CD4-positive, alpha-beta T cell treated with Interleukin-4 for 1 hour (primary cell): Measurements from ENCODE around the gene CARM1.
"Not testable (repeated sequence)": the region's sequence is repeated elsewhere in the genome, so short reads cannot be mapped to it uniquely, and the experiment has no call there.

Source experiments
- DNase-seq, 2 donors: peaks; one replicate each; pipeline ENCODE4 v3.0.0-alpha.2; 2020 to 2022

The CARM1 gene

GRCh38 chr19:10848230-10848856, 23.0 kb upstream of the CARM1 start, which contains the start of gene C19orf38:
Gene C19orf38, plus strand, starts transcription at chr19:10848415. Its CDS starts 94 bp downstream, at chr19:10848509.
- DNase-seq, result peak in 1 of 2 donors; percentile 49

DNA sequence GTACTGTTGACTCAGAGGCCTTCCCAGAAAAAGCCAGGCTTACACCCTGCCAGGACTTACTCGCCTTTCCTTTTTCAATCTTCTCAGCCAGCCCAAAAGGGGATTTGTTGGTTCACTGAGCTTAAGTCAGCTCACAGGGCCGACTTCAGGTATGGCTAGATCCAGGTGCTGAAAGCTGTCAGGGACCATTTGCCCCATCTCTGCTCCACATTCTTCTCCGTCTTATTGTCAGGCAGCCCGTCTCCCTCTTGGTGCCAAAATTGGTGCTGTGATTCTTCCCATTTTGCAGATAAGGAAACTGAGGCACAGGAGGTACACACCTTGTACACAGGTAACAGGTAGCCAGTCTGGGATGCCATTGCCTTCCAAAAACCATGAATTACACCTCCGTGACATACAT, 20.7 kb upstream of the CARM1 start:
- no peak for DNase-seq

- no peak for DNase-seq
Observed at GRCh38 chr19:10852098-10852800, 19.1 kb upstream of the CARM1 start.

DNA sequence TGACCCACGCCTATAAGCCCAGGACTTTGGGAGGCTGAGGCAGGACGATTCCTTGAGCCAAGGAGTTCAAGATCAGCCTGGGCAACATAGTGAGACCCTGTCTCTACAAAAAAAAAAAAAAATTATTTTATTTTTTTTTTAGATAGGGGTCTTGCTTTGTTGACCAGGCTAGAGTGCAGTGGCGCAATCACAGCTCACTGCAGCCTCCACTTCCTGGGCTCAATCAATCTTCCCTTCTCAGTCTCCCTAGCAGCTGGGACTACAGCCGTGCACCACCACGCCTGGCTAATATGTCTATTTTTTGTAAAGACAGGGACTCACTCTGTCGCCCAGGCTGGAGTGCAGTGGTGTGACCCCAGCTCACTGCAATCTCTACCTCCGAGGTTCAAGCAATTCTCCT, 18.4 kb upstream of the CARM1 start:
- no peak for DNase-seq

DNA sequence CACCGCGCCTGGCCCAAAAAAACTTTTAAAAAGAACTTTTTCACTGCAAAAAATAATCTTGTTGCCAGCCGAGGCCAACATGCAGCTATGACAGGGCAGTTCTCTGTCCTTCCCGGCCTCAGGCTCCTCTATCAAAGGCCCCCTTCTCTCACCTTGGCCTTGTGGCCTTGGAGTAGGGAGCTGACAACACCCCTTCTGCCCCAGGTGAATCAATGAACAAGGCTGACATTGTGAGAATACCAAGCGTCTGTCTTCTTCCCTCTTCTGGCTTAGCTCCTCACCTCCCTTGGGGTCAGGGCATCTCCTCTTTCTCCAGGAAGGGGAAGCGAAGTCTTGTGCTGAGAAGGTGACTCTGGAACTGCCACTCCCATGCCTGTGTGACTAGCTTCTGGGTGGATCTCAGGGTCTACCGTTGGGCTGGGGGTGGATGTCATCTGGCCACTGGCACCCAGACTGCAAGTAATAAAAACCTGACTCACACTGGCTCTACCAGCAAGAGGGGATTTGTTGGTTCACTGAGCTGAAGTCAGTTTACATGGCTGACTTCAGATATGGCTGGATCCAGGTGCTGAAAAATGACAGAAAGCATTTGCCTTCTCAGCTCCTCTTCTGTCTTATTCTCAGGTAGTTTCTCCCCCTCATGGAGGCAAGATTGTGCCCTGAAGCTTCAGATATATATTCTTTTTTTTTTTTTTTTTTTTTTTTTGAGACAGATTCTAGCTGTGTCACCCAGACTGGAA, 16.8 kb upstream of the CARM1 start:
- no peak for DNase-seq

DNA sequence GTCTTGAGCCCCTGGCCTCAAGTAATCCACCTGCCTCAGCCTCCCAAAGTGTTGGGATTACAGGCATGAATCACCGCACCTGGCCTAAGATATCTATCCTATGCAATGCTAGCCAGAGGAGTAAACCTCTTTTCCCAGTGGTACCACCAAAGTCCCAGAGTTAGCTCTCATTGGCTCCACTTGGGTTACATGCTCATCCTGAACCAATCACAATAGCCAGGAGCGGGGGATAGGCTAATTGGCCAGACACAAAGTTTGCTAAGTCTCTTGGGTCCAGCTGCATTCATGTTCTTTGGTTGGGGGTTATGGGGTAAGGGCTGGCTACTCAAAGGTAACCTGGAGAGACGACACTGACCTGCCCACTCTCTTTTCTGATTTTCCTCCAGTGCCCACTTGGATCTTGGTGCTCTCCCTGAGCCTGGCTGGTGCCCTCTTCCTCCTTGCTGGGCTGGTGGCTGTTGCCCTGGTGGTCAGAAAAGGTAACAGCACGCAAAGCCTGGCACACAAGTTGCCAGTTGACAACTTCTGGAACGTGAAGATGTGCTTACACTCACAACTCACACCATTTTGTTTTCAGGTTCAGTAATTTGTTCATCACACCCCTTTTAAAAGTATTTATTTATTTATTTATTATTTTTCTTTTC, 15.4 kb upstream of the CARM1 start:
- DNase-seq, result peak; percentile 28 to 38

- not testable (repeated sequence) for DNase-seq
Observed at GRCh38 chr19:10856899-10857298, 14.5 kb upstream of the CARM1 start.

- DNase-seq, result peak in 1 of 2 donors; percentile 33
Observed at GRCh38 chr19:10858204-10858828, 13.0 kb upstream of the CARM1 start.

- DNase-seq, result peak; percentile 41 to 51
Observed at GRCh38 chr19:10861103-10861651, 10.2 kb upstream of the CARM1 start.

DNA sequence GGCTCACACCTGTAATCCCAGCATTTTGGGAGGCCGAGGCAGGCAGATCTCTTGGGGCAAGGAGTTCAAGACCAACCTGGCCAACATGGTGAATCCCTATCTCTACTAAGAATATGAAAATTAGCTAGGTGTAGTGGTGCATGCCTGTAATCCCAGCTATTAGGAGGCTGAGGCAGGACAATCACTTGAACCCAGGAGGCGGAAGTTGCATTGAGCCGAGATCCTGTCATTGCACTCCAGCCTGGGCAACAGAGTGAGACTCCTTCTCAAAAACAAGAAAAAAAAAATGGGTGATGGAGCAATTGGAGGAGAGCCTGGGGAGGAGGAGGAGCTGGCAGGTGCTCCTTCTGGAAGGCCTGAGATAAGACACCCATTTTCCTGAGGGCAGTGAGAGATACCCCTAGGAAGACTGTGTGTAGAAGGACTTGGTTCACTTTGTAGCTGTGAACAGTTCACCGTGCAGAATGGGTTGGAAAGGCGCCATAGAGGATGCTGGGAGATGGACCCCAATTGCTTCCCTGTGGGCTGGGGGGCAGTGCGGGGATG, 8.7 kb upstream of the CARM1 start:
- no peak for DNase-seq

- no peak for DNase-seq
Observed at GRCh38 chr19:10863107-10863717, 8.1 kb upstream of the CARM1 start.

DNA sequence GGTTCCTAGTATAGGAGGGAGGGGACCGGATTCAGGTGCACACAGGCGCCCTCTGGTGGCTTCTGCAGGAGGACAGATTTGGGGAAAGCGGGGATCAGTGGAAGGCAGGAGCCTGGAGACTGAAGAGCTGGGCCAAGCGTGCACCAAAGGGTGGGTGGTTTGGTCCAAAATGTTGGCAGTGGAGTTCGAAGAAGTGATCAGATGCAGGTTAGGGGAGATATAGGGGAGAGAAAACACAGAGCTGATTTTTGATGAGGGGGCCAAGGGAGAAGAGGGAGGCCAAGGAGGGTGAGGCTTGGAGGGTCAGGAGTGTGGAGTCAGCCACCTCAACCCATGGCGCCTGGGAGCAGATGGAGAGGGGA, 6.8 kb upstream of the CARM1 start:
- peak; percentile 80 to 81 for DNase-seq

- DNase-seq, result no peak
Observed at GRCh38 chr19:10866495-10866894, 4.9 kb upstream of the CARM1 start.

DNA sequence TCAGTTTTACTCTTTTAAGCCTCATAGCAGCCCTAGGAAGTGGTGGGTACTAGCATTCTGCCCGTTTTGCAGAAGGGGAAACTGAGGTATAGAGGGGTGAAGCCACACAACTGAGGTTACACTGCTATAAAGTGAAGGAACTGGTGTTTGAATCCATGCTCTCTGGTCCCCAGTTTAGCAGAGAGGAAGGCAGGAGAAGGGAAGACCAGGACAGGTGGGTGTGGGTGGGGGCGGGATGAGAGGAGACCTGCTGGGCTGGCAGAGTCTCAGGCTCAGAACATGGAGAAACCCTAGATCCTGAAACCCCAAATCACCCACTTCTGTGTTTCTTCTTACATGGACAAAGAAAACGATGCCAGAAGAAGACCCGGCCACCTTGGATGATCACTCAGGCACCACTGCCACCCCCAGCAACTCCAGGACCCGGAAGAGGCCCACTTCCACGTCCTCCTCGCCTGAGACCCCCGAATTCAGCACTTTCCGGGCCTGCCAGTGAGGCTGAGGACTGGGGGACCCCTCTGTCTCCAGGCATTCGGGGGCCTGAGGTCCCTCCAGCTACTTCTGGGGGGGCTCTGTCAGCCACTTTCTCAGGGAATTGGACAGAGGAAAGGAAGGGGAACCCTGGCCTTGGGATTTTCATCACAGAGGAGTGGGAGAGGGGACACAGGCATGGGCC, 2.3 kb upstream of the CARM1 start:
- no peak for DNase-seq

- not testable (repeated sequence) for DNase-seq
Observed at GRCh38 chr19:10869872-10870311, 1.5 kb upstream of the CARM1 start.

GRCh38 chr19:10870501-10870954, 825 bp upstream of the CARM1 start:
- DNase-seq, result no peak

DNA sequence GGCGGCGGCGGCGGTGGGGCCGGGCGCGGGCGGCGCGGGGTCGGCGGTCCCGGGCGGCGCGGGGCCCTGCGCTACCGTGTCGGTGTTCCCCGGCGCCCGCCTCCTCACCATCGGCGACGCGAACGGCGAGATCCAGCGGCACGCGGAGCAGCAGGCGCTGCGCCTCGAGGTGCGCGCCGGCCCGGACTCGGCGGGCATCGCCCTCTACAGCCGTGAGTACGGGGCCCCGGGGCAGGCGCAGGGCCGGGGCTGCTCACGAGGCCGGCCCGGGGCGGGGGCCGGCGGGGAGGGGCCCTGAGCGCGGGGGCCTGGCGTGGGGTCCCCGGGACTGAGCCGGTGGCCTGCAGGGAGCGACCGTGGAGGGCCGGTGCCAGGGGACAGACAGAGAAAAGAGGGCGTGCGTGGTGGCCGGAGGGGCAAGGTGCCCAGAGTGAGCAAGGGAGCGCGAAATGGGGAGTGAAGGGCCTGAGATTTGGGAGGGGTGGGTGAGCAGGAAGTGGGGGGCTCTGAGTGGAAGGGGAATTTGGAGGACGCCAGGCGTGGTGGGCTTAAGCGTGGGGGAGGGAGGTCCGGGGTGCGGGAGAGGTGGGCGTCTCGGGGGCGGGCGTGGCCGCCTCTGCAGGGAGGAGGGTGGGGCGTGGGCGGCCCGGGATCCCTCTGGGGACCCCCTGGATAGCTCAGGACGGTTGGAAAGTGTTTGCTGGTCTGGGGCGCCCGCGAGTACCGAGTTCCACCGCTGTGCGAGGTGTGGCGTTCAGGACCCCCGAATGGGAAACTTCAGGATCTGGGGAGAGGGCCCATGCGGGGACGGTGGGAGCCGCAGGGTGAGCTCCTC, 575 bp downstream of the CARM1 start:
- peak; percentile 3 to 25 for DNase-seq

- no peak for DNase-seq
Observed at GRCh38 chr19:10872546-10873107, 1.3 kb downstream of the CARM1 start.

DNA sequence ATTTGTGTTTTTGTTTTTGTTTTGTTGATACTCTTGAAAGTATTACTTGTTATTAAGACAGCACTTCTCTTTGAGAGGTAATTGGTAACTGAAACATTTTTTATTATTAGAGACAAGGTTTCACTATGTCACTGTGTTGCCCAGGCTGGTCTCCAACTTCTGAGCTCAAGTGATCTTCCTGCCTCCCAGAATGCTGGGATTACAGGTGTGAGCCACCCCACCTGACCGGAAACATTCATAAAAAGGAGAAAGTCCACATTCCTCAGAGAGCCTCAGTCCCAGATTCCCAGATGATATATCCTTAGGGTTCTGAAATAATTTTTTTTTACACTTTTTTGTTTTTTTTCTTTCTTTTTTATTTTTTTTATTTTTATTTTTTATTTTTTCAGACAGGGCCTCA, 2.7 kb downstream of the CARM1 start:
- DNase-seq, result no peak
